Peyer's patch (tissue), 4 donors: ENCODE data around the gene NAALAD2. TPM values are rescaled to one million over a fixed set of nuclear protein-coding genes. Genes with fewer than 3 reads are reported as not detected.
"Not testable (repeated sequence)": the region's sequence is repeated elsewhere in the genome, so short reads cannot be mapped to it uniquely, and the experiment has no call there.

Experiments
- DNase-seq, 3 donors: peaks; one replicate each; pipeline ENCODE4 v3.0.0-alpha.2; 2017 to 2019
- H3K27ac ChIP-seq, 4 donors: fragments of 200-600 bp; sonication (generic); one replicate each; pipeline ENCODE4 v1.5.1; 2016 to 2019
- H3K27me3 ChIP-seq, 2 donors: fragments of 200-600 bp; sonication (generic); one replicate each; pipeline ENCODE4 v1.5.1; 2019
- H3K36me3 ChIP-seq, 3 donors: fragments of 200-600 bp; sonication (generic); one replicate each; pipeline ENCODE4 v1.5.1; 2016 to 2019
- H3K4me1 ChIP-seq, 4 donors: fragments of 200-600 bp; sonication (generic); one replicate each; pipeline ENCODE4 v1.5.1; 2016 to 2019
- H3K4me3 ChIP-seq, 4 donors: fragments of 200-600 bp; sonication (generic); 1 replicate in 3 of 4; 2 replicates in 1 of 4; pipeline ENCODE4 v1.5.1; 2016 to 2019; ENCODE audit warnings: mild to moderate bottlenecking in 1 of 4
- H3K9me3 ChIP-seq, 4 donors: fragments of 200-600 bp; sonication (generic); one replicate each; pipeline ENCODE4 v1.5.1; 2016 to 2019; ENCODE audit warnings: mild to moderate bottlenecking in 1 of 4
- CTCF ChIP-seq, 6 experiments: fragments of 450-650 bp in 4 of 6; fragments of 200-600 bp in 2 of 6; sonication (generic) in 1 of 6; IDR thresholded peaks; one replicate each; pipeline ENCODE4 v1.5.1; 2017 to 2019; ENCODE audit warnings: antibody characterized with exemption in 6 of 6, mild to moderate bottlenecking in 3 of 6, moderate library complexity in 1 of 6
- POLR2A ChIP-seq, 2 donors: fragments of 450-650 bp; IDR thresholded peaks; one replicate each; pipeline ENCODE4 v1.5.1; 2017; ENCODE audit warnings: antibody characterized with exemption in 2 of 2, mild to moderate bottlenecking in 2 of 2, moderate library complexity in 2 of 2
- total RNA-seq, 4 donors: library from RNA; depleted of rRNA; stranded (reverse); fragments of >200 nt; gene quantifications; one replicate each; pipeline ENCODE4 v1.1.0, GENCODE V29; 2016

Gene NAALAD2
- 1 to 10 TPM in 3 of 4 donors, not detected in 1; 1.7 to 7.0 (median 4.2) TPM for total RNA-seq

GRCh38 chr11:90134478-90135003, at the start of gene NAALAD2:
TSS of gene NAALAD2 (plus strand) at chr11:90134663. CDS start at chr11:90134759, 96 bp downstream.
- Histone ChIP-seq H3K27ac (no peak within 1 kb of the TSS), H3K4me1 (no peaks in the 10 kb centered on the region), H3K27me3 (no peaks in the 10 kb centered on the region), H3K4me3 (peak within 1 kb of the TSS; percentile 11 to 49 (median 30)), H3K9me3 (no peaks in the 10 kb centered on the region), H3K36me3 (no peaks in the 10 kb centered on the region)
- DNase-seq = peak in 2 of 3 donors; percentile 48 to 49
- no peak for TF ChIP-seq CTCF (IDR thresholded peaks at IDR 0.05)
- no peak for TF ChIP-seq POLR2A (IDR thresholded peaks at IDR 0.05)

- H3K36me3 ChIP-seq, H3K4me1 ChIP-seq, H3K27me3 ChIP-seq, DNase-seq, H3K27ac ChIP-seq, H3K9me3 ChIP-seq, H3K4me3 ChIP-seq: not testable (repeated sequence)
Observed at GRCh38 chr11:90085650-90086049, 48.8 kb upstream of the NAALAD2 start, which contains the start of gene UBTFL1. TSS of gene UBTFL1 (plus strand) at chr11:90085950. CDS start at chr11:90085950, 0 bp downstream.

GRCh38 chr11:90088731-90089130, 45.7 kb upstream of the NAALAD2 start:
- H3K27me3 ChIP-seq, DNase-seq, H3K9me3 ChIP-seq, H3K4me1 ChIP-seq, H3K4me3 ChIP-seq, H3K36me3 ChIP-seq, H3K27ac ChIP-seq: not testable (repeated sequence)

GRCh38 chr11:90095230-90095924, 39.1 kb upstream of the NAALAD2 start:
- not testable (repeated sequence) for H3K27ac ChIP-seq, H3K9me3 ChIP-seq, DNase-seq, H3K4me1 ChIP-seq, H3K4me3 ChIP-seq, H3K36me3 ChIP-seq, H3K27me3 ChIP-seq

- H3K4me1 ChIP-seq, H3K36me3 ChIP-seq, H3K27ac ChIP-seq, H3K27me3 ChIP-seq, DNase-seq, H3K4me3 ChIP-seq, H3K9me3 ChIP-seq: not testable (repeated sequence)
Observed at GRCh38 chr11:90098261-90098660, 36.2 kb upstream of the NAALAD2 start.

GRCh38 chr11:90100431-90100830, 34.0 kb upstream of the NAALAD2 start:
- no peak for DNase-seq
- Histone ChIP-seq H3K4me3 (no peak overlapping the region), H3K4me1 (no peaks in the 10 kb centered on the region), H3K27me3 (no peaks in the 10 kb centered on the region), H3K9me3 (no peaks in the 10 kb centered on the region), H3K27ac (no peak overlapping the region), H3K36me3 (no peaks in the 10 kb centered on the region)
- no peak for TF ChIP-seq CTCF (IDR thresholded peaks at IDR 0.05)
- no peak for TF ChIP-seq POLR2A (IDR thresholded peaks at IDR 0.05)

GRCh38 chr11:90113541-90113940, 20.9 kb upstream of the NAALAD2 start:
- TF ChIP-seq CTCF (IDR thresholded peaks at IDR 0.05) = peak in 1 of 6 experiments; percentile 19
- TF ChIP-seq POLR2A (IDR thresholded peaks at IDR 0.05) = no peak
- H3K27ac ChIP-seq = no peak overlapping the region
- no peaks in the 10 kb centered on the region for H3K36me3 ChIP-seq
- H3K4me1 ChIP-seq = no peaks in the 10 kb centered on the region
- no peak for DNase-seq
- H3K4me3 ChIP-seq = no peak overlapping the region
- H3K27me3 ChIP-seq = no peaks in the 10 kb centered on the region
- H3K9me3 ChIP-seq = no peaks in the 10 kb centered on the region

GRCh38 chr11:90120191-90120590, 14.3 kb upstream of the NAALAD2 start:
- DNase-seq = no peak
- no peaks in the 10 kb centered on the region for H3K9me3 ChIP-seq

More at GRCh38 chr11:90120191-90120590, 14.3 kb upstream of the NAALAD2 start:
- no peaks in the 10 kb centered on the region for H3K36me3 ChIP-seq
- TF ChIP-seq POLR2A (IDR thresholded peaks at IDR 0.05) = no peak
- no peak for TF ChIP-seq CTCF (IDR thresholded peaks at IDR 0.05)
- H3K4me3 ChIP-seq = no peak overlapping the region
- no peak overlapping the region for H3K27ac ChIP-seq
- no peaks in the 10 kb centered on the region for H3K27me3 ChIP-seq
- no peaks in the 10 kb centered on the region for H3K4me1 ChIP-seq
